ENCODE results near the gene BHLHA15.
A peak's percentile ranks its signal among the peaks of the same experiment; 100 is the strongest.
"Not testable (repeated sequence)": the region's sequence is repeated elsewhere in the genome, so short reads cannot be mapped to it uniquely, and the experiment has no call there.

Gene BHLHA15

DNA sequence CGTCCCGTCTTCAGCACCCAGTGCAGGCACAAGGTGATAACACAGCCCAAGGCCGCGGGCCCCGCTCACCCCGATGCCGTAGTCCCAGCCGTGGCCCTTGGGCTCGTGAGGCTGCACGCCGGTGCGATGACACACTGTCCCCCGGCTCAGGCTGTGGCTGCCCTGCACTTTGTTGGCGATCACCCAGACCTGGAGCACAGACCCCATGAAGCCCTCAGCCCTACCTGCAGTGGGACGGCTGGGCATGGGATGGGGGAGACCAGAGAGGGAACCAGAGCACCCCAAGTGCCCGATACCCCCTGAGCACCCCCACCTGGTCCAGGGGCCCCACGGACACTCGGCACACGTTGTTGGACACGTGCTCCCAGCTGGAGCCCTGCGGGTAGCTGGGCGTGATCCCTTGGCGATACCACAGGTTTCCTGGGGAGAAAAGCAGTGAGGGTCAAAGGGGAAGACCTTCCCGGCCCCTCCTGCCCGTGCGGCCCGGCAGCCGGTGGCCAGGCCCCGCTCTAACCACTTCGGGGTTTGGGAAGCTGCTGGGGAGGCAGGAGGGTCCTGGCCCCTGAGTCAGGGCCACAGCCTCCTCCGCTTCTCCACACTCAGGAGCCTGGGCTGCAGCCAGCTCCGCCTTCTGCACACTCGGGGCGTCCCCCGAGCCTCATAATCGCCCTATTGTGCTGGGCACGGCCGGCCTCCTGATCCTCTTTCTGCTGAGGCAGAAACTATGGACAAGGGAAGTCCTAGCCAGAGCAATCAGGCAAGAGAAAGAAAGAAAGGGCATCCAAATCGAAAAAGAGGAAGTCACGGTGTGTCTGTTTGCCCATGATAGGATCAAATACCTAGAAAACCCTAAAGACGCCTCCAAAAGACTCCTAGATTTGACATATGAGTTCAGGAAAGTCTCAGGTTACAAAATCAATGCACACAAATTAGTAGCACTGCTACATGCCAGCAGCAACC is 6.7 kb downstream of the BHLHA15 start:
- H3K27ac ChIP-seq, result no peak overlapping the region
- TF ChIP-seq ZFX (IDR thresholded peaks at IDR 0.05; ENCODE audit: borderline replicate concordance), result no peak
- TF ChIP-seq, protein P1, sequence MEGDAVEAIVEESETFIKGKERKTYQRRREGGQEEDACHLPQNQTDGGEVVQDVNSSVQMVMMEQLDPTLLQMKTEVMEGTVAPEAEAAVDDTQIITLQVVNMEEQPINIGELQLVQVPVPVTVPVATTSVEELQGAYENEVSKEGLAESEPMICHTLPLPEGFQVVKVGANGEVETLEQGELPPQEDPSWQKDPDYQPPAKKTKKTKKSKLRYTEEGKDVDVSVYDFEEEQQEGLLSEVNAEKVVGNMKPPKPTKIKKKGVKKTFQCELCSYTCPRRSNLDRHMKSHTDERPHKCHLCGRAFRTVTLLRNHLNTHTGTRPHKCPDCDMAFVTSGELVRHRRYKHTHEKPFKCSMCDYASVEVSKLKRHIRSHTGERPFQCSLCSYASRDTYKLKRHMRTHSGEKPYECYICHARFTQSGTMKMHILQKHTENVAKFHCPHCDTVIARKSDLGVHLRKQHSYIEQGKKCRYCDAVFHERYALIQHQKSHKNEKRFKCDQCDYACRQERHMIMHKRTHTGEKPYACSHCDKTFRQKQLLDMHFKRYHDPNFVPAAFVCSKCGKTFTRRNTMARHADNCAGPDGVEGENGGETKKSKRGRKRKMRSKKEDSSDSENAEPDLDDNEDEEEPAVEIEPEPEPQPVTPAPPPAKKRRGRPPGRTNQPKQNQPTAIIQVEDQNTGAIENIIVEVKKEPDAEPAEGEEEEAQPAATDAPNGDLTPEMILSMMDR (IDR thresholded peaks at IDR 0.05), result no peak

DNA sequence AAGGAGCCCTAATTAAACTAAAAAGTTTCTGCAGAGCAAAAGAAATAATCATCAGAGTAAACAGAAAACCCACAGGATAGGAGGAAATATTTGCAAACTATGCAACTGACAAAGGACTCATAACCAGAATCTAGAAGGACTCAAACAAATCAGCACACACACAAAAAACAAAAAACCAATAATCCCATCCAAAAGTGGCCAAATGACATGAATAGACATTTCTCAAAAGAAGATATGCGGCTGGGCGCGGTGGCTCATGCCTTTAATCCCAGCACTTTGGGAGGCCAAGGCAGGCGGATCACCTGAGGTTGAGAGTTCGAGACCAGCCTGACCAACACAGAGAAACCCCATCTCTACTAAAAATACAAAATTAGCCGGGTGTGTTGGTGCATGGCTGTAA is 8.1 kb downstream of the BHLHA15 start:
- H3K27ac ChIP-seq, result not testable (repeated sequence)

DNA sequence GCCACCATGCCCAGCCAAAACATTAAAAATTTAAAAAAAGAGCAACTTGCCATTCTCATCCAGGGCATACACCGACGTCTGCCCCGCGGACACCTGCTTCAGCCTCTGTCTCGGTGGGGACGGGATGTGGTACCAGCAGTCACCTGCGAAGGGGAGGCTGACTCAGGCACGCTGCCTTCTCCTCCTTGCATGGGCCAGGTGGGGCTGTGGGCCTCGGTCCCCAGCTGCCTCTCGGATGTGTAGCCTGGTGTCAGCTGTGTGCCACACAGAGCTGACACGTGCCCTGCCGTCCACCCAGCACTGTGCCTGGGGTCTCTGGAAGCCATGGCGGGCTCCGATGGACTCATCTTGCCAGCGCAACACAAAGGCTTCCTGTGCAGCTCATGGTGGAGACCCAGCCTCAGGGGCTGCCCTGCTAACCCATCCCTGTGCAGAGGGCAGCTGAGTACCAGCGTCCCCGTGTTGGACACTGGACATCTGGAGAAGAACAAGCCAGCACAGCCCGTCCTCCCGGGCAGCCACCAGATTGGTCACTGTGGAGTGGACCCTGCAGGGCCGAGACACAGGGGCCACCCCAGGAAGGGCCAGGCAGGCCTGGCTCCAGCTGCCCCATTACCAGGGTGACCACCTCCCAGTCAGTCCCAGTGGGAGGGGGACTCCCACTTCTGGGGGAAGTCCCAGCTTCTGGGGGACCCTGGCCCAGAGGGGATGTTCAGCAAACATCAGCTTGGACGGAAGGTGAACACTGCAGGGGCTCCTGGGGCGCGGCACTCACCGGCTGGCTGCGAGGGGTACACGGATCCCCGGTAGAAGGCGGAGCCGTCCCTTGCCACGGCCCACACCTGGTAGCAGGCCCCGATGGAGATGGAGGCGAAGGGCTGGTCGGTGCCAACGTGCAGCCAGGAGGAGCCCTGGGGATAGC is 10.6 kb downstream of the BHLHA15 start:
- TF ChIP-seq, protein P1 (IDR thresholded peaks at IDR 0.05), result no peak
- TF ChIP-seq ZFX (IDR thresholded peaks at IDR 0.05; ENCODE audit: borderline replicate concordance), result no peak

DNA sequence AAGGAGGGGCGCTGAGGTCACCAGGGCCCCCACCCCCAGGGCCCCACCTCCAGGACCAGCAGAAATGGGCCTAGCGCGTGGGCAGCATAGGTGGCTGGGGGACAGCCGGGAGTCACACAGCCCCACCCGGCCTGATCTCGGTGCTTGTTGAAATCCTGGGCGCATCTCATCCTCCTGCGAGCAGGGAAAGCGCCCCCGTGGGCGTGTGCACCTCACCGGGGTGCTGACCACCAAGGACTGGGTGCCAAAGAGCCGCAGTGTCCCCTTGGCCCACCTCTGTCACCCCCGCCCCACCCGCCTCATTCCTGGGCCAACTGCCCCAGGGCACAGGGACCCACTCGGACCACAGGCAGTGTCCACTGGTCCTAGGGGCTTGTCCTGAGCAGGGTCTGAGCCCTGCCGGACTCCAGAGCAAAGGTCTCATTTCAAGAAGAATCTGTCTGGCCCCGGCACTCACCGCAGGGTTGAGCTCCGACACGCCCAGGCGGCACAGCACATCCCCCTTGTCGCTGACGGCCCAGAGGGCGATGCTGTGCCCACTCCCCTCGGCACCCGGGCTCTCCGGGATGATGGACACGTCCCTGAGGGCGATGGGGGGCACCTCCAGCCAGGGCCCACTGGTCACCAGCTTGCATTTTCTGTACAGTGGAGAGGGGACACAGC is 11.4 kb downstream of the BHLHA15 start:
- TF ChIP-seq ZFX (IDR thresholded peaks at IDR 0.05; ENCODE audit: borderline replicate concordance), result no peak
- TF ChIP-seq, protein P1 (IDR thresholded peaks at IDR 0.05), result no peak
- peak overlapping the region; percentile 58 for H3K27ac ChIP-seq

More for the DNA sequence above, 10.6 kb downstream of the BHLHA15 start:
- no peak overlapping the region for H3K27ac ChIP-seq

DNA sequence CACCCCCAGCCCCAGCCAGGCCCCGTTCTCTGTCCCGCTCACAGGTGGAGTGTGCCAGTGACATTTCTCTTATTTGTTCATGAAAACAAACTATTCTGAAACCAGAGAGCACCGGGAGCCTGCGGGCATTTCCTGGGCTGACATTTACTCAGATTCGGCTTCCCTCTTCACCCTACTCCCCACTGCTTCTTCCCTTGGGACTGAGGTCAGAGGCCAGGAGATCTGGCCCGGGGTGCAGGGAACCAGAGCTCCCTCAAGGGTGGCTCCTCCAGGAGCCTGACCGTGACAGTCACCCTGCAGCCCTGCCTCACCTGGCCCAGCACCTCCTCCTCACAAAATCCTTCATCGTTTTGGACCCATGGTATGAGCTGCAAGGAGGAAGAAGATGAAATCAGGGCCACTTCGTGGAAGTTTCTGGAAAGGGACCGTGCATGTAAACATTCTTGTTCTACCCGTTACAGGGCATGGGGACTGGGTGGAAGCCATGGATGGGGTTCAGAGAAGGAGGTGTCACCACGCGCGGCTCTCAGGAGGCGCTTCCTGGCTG is 12.2 kb downstream of the BHLHA15 start:
- H3K27ac ChIP-seq, result peak overlapping the region; percentile 58

DNA sequence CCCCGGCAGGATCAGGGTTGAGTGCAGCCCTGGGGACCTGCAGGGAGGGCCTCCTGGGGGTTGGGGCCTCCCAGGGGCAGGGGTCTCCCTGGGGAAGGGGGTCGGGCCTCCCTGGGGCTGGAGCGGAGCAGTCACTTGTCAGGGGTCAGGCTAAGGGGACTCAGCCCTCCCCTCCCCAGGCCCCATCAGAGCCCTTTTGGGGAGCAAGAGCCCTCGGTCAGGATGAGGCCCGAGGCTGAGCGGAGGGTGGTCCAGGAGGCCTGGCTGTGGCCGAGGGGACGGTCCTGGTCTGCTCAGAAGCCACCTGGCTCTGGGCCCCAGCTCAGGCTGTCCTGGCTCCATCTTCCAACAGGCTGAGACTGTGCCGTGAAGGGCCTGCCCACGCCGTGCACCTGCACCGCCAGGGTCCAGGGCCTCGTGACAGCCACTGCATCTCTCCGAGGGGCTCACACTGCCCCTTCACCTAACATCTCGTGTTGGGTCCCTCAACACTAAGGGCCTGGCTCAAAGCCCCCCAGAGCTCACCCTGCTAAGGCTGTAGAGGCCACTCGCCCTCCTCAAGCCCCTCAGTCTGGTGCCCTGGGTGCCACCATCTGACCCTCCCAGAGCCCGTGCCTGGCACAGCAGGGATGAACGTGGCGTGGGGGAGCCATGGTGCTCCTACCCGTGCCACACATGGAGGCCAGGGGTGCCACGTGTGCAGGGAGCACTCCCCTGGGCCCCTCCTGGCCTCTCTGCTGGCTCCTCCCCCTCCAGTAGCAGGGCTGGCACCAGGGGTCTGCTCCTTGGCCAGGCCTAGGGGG is 12.9 kb downstream of the BHLHA15 start:
- H3K27ac ChIP-seq, result peak overlapping the region; percentile 58

More for the DNA sequence above, 12.2 kb downstream of the BHLHA15 start:
- TF ChIP-seq ZFX (IDR thresholded peaks at IDR 0.05; ENCODE audit: borderline replicate concordance), result no peak
- TF ChIP-seq, protein P1 (IDR thresholded peaks at IDR 0.05), result no peak

More for the DNA sequence above, 12.9 kb downstream of the BHLHA15 start:
- TF ChIP-seq, protein P1 (IDR thresholded peaks at IDR 0.05), result no peak
- no peak for TF ChIP-seq ZFX (IDR thresholded peaks at IDR 0.05; ENCODE audit: borderline replicate concordance)

Data from 22Rv1 (cell line).